Aorta (tissue), 5 donors: ENCODE results near the gene MIOX. TPM values are rescaled to one million over a fixed set of nuclear protein-coding genes. Genes with fewer than 3 reads are reported as not detected.
A peak's percentile ranks its signal among the peaks of the same experiment; 100 is the strongest.

Source experiments
- ATAC-seq: fragments of 200-7000 bp; cut with Tn5 transposase; one replicate; pipeline ENCODE4 v1.9.1; 2022; ENCODE audit warnings: moderate library complexity; ENCODE audit not compliant: low FRiP score
- DNase-seq, 2 donors: peaks; one replicate each; pipeline ENCODE4 v3.0.0-alpha.2; 2020
- H3K27ac ChIP-seq, 2 donors: one replicate each; pipeline ENCODE4 v1.5.1; 2013; ENCODE audit warnings: low read length in 2 of 2, mild to moderate bottlenecking in 2 of 2, moderate library complexity in 2 of 2, control low read depth in 1 of 2, inconsistent platforms in 1 of 2, low read depth in 1 of 2
- H3K27me3 ChIP-seq, 2 donors: one replicate each; pipeline ENCODE4 v1.6.1; 2013; ENCODE audit warnings: control low read depth in 1 of 2, low read length in 1 of 2, mild to moderate bottlenecking in 1 of 2, moderate library complexity in 1 of 2; ENCODE audit not compliant: insufficient read depth in 2 of 2, control insufficient read depth in 1 of 2
- H3K36me3 ChIP-seq, 2 donors: one replicate each; pipeline ENCODE4 v1.6.1; 2013; ENCODE audit warnings: control low read depth in 1 of 2, low read length in 1 of 2, mild to moderate bottlenecking in 1 of 2; ENCODE audit not compliant: insufficient read depth in 2 of 2, control insufficient read depth in 1 of 2
- H3K4me1 ChIP-seq, 2 donors: one replicate each; pipeline ENCODE4 v1.6.1; 2013; ENCODE audit warnings: low read length in 2 of 2, control low read depth in 1 of 2, mild to moderate bottlenecking in 1 of 2, moderate library complexity in 1 of 2; ENCODE audit not compliant: insufficient read depth in 2 of 2, control insufficient read depth in 1 of 2
- H3K4me3 ChIP-seq, 2 donors: one replicate each; pipeline ENCODE4 v1.5.1; 2013; ENCODE audit warnings: low read length in 2 of 2, control low read depth in 1 of 2, mild to moderate bottlenecking in 1 of 2
- H3K9me3 ChIP-seq: one replicate; pipeline ENCODE4 v1.6.1; 2013; ENCODE audit warnings: mild to moderate bottlenecking, low read length; ENCODE audit not compliant: control insufficient read depth
- WGBS, 2 donors: extraction: QIAGEN DNeasy Blood & Tissue Kit; methylation state at CpG; one replicate each; pipeline ENCODE4 v1.1.7; 2013; 5-methylcytosine and 5-hydroxymethylcytosine counted together
- intact Hi-C, 2 donors: fragments of 100-400 bp; cut with DNase I; formaldehyde crosslinking; loops; one replicate each; pipeline versions ENCODE4 v1.14.2 to v1.15.0; 2022
- polyA plus RNA-seq, 2 donors: library from polyadenylated mRNA; stranded (reverse); fragments of 200-250 nt; gene quantifications; one replicate each; pipeline ENCODE4 v1.2.3, GENCODE V29; 2013
- total RNA-seq, 2 donors: library from RNA; stranded (reverse); fragmentation: NEBNext Ultra II Directional; extraction: Animal tissue kit (Norgen Biotek cat#: 25700); gene quantifications; one replicate each; pipeline ENCODE4 v1.2.1, GENCODE V29; 2021
- donor health status: healthy with polysubstance abuse.
- donor health status: Bipolar disorder and iron deficiency.
- donor health status: DM: no; HTN: no; CAD: no.
- donor health status: DM: no; HTN: no; CAD: no.
- donor health status: DM: yes; HTN: yes; CAD: no.

The MIOX gene
- total and polyA plus RNA-seq, 4 donors = not detected

DNA sequence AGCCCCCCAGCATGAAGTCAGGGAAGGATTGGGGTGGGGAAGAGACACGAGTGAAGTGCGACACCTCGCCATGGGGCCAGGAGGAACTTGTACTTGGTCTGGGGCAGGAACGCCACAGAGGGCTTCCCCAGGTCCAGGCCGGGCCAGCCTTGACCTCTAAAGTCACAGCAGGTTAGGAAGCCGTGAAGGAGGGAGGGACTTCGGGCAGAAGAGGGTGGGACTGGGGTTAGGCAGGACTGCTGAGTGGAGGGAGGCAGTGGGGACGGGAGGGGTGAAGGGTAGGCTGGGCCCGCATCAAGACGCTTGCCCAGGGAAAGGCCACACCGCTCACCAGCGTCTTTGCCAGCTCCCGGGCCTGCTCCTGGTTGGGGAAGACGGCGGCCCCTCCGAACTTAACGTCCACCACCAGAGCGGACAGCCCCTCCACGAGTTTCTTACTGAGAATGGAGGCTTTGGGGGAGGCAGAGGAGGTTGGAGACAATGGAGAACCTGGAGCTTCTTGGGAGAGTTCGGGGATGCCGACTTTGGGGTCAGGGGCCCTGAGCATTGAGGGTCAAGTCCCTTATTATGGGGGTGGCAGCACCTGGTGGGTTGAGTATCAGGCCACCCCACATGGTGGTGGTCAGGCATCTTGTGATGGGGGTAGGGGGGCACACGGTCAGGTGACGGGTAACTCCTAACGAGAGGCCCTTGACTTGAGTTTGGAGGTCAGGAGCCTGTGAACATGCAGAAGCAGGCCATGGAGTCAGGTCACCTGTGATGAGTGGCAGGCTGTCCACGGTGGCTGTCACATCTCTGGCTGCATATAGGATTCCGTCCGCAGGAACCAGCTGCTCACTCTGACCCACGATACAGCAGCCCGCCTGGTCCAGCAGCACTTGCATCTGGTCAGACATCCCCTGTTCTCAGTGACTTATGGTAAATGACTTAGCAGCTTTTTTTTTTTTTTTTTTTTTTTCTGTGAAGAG lies 40.5 kb downstream of the MIOX start:
- Histone ChIP-seq H3K36me3 (no peaks in the 10 kb centered on the region), H3K4me1 (no peaks in the 10 kb centered on the region), H3K9me3 (no peaks in the 10 kb centered on the region), H3K27me3 (no peaks in the 10 kb centered on the region), H3K4me3 (no peak overlapping the region), H3K27ac (no peak overlapping the region)
- intact Hi-C loops = loop anchor here in 1 of 2 donors (5.0 kb wide), 1 partner anchor 35 kb away; the partner anchor contains the start of gene SYCE3
- DNase-seq (peak in 1 of 2 donors; percentile 84), ATAC-seq (no peak)
- 64 to 72% methylated on average over 29 of the region's 29 CpGs for WGBS, 2 donors

DNA sequence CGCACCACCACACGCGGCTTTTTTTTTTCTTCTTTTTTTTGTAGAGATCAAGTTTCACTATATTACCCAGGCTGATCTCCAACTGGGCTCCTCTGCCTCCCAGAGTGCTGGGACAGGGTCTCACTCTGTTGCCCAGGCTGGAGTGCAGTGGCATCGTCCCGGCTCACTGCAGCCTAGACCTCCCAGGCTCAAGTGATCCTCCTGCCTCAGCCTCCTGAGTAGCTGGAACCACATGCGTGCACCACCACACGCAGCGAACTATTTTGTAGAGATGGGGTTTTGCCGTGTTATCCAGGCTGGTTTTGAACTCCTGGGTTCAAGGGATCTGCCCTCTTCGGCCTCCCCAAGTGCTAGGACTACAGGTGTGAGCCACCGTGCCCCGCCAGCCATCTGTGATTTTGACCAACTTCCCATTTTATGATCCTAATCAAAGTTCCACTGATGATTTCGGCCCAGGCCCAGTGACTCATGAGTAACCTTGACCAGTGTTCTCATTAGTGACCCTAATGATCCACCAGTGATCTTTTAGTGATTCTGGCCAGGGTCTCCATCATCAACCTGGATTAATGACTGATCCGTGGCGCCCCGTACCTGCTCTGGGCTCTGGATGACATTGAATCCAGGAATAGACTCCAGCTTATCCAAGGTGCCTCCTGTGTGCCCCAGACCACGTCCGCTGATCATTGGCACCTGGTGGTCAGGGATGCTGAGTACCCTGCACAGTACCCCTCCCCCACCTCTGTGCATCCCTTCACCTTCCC lies 41.4 kb downstream of the MIOX start:
- no peak overlapping the region for H3K4me3 ChIP-seq
- H3K9me3 ChIP-seq = no peaks in the 10 kb centered on the region
- no peaks in the 10 kb centered on the region for H3K27me3 ChIP-seq
- H3K36me3 ChIP-seq = no peaks in the 10 kb centered on the region
- no peak overlapping the region for H3K27ac ChIP-seq
- ATAC-seq = no peak
- DNase-seq = no peak
- 93 to 94% methylated on average over 18 of the region's 18 CpGs for WGBS, 2 donors
- intact Hi-C loops = loop anchor here in 1 of 2 donors (5.0 kb wide), 1 partner anchor 34 kb away; the partner anchor contains the start of gene SYCE3
- no peaks in the 10 kb centered on the region for H3K4me1 ChIP-seq

DNA sequence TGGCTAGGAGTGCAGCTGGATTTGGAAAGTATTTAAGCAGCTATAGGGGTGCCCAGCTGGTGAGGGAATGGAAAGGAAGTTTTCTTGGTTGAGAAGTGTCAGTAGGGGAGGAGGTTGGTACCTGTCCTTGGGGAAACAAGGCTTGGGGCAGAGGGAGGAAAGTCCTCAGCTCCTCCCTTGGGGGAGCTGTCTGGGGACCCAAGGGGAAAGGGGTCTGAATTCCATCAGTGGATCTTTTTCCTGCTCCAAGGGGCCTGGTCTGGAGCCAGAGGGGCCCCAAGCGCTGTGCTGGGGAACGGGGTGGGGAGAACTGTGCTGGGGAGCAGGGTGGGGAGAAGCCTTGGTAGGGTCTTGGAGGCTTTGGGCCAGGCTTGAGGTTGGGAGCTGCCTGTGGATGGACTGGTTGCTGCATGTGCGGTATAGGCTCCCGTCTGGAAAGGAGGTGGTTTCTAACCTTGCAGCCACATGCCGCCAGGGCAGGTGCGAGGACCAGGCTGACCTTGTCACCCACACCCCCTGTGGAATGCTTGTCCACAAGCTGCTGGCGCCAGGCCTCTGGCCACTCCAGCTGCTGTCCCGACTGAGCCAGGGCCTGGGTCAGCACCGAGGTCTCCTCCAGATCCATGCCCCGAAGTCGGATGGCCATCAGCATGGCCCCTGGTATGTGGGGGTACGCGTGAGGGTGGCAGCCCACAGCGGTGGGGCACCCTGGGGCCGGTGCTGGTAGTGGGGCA lies 42.2 kb downstream of the MIOX start:
- H3K36me3 ChIP-seq = no peaks in the 10 kb centered on the region
- 56 to 61% methylated on average over 15 of the region's 15 CpGs for WGBS, 2 donors
- DNase-seq = peak; percentile 74 to 78
- ATAC-seq = no peak
- no peak overlapping the region for H3K4me3 ChIP-seq
- no peak overlapping the region for H3K27ac ChIP-seq
- no peaks in the 10 kb centered on the region for H3K4me1 ChIP-seq
- H3K9me3 ChIP-seq = no peaks in the 10 kb centered on the region
- H3K27me3 ChIP-seq = no peaks in the 10 kb centered on the region
- intact Hi-C loops = loop anchor here in 1 of 2 donors (5.0 kb wide), 1 partner anchor 33 kb away; the partner anchor contains the start of gene SYCE3

DNA sequence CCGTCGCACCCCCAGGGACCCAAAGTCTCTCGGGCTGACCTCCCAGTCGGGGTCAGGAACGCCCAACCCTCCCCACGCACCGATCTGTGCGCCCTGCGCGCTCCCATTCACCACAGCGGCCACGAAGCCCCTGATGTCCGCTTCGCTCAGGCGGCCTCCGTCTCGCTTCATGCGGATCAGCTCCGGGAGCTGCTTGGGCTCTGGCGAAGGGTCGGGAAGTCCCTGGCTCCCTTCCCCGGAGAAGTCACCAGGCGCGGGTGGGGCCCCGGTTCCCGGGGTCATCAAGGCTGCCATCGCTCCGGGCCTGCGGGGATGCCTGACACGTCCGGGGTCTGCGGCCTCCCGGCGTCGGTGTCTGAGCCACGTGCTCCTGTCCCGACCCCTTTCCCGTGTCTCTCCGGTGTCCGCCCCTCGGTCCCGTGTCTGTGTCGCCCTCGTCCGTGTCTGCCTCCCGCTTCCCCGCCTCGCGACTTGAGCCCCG lies 42.8 kb downstream of the MIOX start:
- no peaks in the 10 kb centered on the region for H3K27me3 ChIP-seq
- ATAC-seq (no peak), DNase-seq (peak; percentile 80 to 86)
- no peak overlapping the region for H3K27ac ChIP-seq
- no peaks in the 10 kb centered on the region for H3K36me3 ChIP-seq
- intact Hi-C loops = loop anchor here in 1 of 2 donors (5.0 kb wide), 1 partner anchor 33 kb away; the partner anchor contains the start of gene SYCE3
- H3K4me1 ChIP-seq = no peaks in the 10 kb centered on the region
- no peaks in the 10 kb centered on the region for H3K9me3 ChIP-seq
- 12 to 17% methylated on average over 32 to 50 of the region's 50 CpGs for WGBS, 2 donors
- H3K4me3 ChIP-seq = no peak overlapping the region

DNA sequence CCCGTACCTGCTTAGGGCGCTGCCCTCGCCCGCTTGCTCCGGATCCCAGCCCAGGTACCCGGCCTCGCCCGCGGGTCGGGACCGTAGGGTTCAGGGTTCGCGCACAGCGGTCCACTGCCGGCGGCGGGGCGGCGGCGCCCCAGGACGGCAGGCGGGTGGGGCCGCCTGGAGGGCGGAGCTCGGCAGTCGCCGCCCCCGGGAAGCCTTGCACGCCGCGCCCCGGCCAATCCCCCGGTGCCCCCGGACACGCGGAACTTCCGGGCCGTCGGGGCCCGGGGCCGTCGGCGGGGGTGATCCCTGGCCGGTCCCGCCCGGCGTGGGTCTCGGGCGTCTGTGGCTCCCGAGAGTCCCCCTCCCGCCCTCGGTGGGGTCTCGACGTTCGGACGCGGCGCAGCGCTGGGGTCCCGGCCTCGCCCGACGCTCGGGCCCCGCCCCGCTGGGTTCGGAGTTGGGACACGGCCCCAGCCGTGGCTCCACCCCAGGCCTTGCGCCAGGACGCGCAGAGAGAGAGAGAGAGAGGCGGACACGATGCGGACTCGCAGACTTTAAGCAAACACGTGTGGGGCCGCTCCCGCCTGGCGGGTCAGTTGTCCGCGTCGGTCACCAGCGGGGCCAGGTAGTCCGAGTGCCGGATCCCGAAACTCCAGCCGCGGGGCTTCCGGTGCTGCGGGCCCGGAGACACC lies 43.4 kb downstream of the MIOX start, which contains the start of gene TYMP:
TYMP (minus strand) TSS at position 116 of the 683 bp plus-strand sequence. CDS start 303 bp downstream, outside the sequence.
- intact Hi-C loops = loop anchor here in 1 of 2 donors (5.0 kb wide), 1 partner anchor 32 kb away; the partner anchor contains the start of gene SYCE3
- no peaks in the 10 kb centered on the region for H3K27me3 ChIP-seq
- peak; percentile 95 for DNase-seq
- H3K36me3 ChIP-seq = no peaks in the 10 kb centered on the region
- no peaks in the 10 kb centered on the region for H3K9me3 ChIP-seq
- H3K4me1 ChIP-seq = no peaks in the 10 kb centered on the region
- no peak within 1 kb of the TSS for H3K4me3 ChIP-seq
- WGBS, 2 donors = 1 to 2% methylated on average over 59 to 92 of the region's 92 CpGs
- peak; percentile 55 for ATAC-seq
- no peak within 1 kb of the TSS for H3K27ac ChIP-seq

DNA sequence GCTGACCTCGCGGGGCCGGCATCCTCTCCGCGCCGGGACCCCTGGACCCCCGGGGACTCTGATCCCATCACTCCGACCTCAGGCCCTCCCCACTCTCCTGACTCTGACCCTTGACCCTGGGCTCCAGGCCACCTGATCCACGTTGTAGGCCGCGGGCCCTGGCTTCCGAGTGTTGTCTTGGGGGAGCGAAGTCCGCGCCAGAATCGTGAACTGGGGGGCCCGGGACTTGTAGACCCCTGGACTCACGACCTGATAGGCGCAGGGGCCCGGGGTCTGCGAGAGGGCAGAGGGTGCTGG lies 43.9 kb downstream of the MIOX start:
- Histone ChIP-seq H3K27me3 (no peaks in the 10 kb centered on the region), H3K9me3 (no peaks in the 10 kb centered on the region), H3K4me1 (no peaks in the 10 kb centered on the region), H3K4me3 (no peak overlapping the region), H3K36me3 (no peaks in the 10 kb centered on the region), H3K27ac (no peak overlapping the region)
- ATAC-seq (no peak), DNase-seq (no peak)
- intact Hi-C loops = no loop called here
- WGBS, 2 donors = 1 to 3% methylated on average over 21 of the region's 21 CpGs

DNA sequence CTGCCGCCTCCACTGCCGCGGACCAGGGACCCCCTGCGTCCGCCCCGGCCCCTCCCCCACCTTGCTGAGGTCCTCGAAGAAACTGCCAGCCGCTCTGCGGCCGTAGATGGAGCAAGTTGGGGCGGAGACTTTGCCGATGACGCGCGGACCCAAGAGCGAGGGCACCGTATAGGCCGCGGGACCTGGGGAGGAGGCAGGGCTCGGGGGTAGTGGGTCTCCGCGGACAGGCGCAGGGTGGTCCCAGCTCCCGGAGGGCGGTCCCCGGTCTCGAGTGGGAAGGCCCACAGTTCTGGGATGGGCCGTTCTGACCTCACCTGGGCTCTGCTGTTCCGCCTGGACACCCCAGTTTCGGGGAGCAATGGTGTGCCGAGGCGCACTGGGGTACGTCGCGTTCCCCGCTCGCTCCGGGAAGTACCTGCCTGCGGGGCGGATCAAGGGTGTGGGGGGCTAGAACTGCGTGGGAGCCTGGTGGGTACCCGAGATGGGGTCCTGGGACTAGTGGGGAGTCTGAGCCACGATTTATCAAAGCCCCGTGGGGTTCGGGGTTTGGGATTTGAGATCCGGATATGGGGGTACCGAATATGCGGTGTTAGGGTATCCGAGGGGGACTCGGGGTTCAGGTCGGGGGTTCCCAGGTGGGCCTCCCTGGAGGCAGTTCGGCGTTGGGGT lies 44.4 kb downstream of the MIOX start:
- DNase-seq (peak; percentile 95 to 96), ATAC-seq (peak; percentile 79)
- H3K4me3 ChIP-seq = no peak overlapping the region
- intact Hi-C loops = no loop called here
- no peaks in the 10 kb centered on the region for H3K27me3 ChIP-seq
- no peaks in the 10 kb centered on the region for H3K36me3 ChIP-seq
- H3K9me3 ChIP-seq = no peaks in the 10 kb centered on the region
- H3K4me1 ChIP-seq = no peaks in the 10 kb centered on the region
- no peak overlapping the region for H3K27ac ChIP-seq
- 6 to 7% methylated on average over 53 of the region's 53 CpGs for WGBS, 2 donors
